Measurements from ENCODE around the gene RAB3GAP2.
"Not testable (repeated sequence)": the region's sequence is repeated elsewhere in the genome, so short reads cannot be mapped to it uniquely, and the experiment has no call there.

GRCh38 chr1:220158530-220158929 lies 113.7 kb downstream of the RAB3GAP2 start:
- TF ChIP-seq EP300, POLR2A, CTCF (IDR thresholded peaks at IDR 0.05): not testable (repeated sequence)

All from ovary (tissue), 3 donors.